SHP77 treated with DMSO at 0.1 percent for 48 hours (cell line): Measurements from ENCODE around the gene HID1.
A peak's percentile ranks its signal among the peaks of the same experiment; 100 is the strongest.
"Not testable (repeated sequence)": the region's sequence is repeated elsewhere in the genome, so short reads cannot be mapped to it uniquely, and the experiment has no call there.

Experiments
- DNase-seq: peaks from one replicate; lab custom pipeline; 2025; lab: John Stamatoyannopoulos, UW

Gene HID1

GRCh38 chr17:74972107-74972972 lies at the start of gene HID1:
TSS of gene HID1 (minus strand) at chr17:74972759. CDS start at chr17:74972656, 103 bp downstream.
- DNase-seq: peak; percentile 52

GRCh38 chr17:75020331-75021110 lies 48.0 kb upstream of the HID1 start:
- DNase-seq: no peak

- no peak for DNase-seq
These were observed 47.2 kb upstream of the HID1 start for GRCh38 chr17:75019710-75020109.

- DNase-seq: no peak
These were observed 46.6 kb upstream of the HID1 start for GRCh38 chr17:75019146-75019545.

- no peak for DNase-seq
These were observed 40.6 kb upstream of the HID1 start for GRCh38 chr17:75013092-75013559.

GRCh38 chr17:75012346-75013091 lies 40.0 kb upstream of the HID1 start, which contains the start of gene MRPL58:
TSS of gene MRPL58 (plus strand) at chr17:75012670. CDS start at chr17:75012687, 17 bp downstream.
- DNase-seq: peak; percentile 88

- no peak for DNase-seq
These were observed 39.5 kb upstream of the HID1 start for GRCh38 chr17:75012096-75012345.

- peak; percentile 52 for DNase-seq
These were observed 39.0 kb upstream of the HID1 start for GRCh38 chr17:75011401-75012095.

- peak; percentile 92 for DNase-seq
These were observed 38.3 kb upstream of the HID1 start for GRCh38 chr17:75010683-75011400.

GRCh38 chr17:75009139-75009724 lies 36.7 kb upstream of the HID1 start:
- DNase-seq: no peak

GRCh38 chr17:75008373-75008772 lies 35.8 kb upstream of the HID1 start:
- no peak for DNase-seq

GRCh38 chr17:75006653-75007052 lies 34.1 kb upstream of the HID1 start:
- no peak for DNase-seq

- DNase-seq: not testable (repeated sequence)
These were observed 33.5 kb upstream of the HID1 start for GRCh38 chr17:75006084-75006483.

GRCh38 chr17:75005291-75005690 lies 32.7 kb upstream of the HID1 start:
- no peak for DNase-seq

- DNase-seq: no peak
These were observed 31.8 kb upstream of the HID1 start for GRCh38 chr17:75004371-75004770.

- DNase-seq: no peak
These were observed 31.4 kb upstream of the HID1 start for GRCh38 chr17:75003957-75004355.

- no peak for DNase-seq
These were observed 30.8 kb upstream of the HID1 start for GRCh38 chr17:75003070-75003956.

GRCh38 chr17:75001915-75002843 lies 29.6 kb upstream of the HID1 start:
- no peak for DNase-seq

GRCh38 chr17:74999523-74999922 lies 27.0 kb upstream of the HID1 start:
- DNase-seq: no peak
